SU-DHL-6 (cell line): ENCODE measurements around the gene FKBP1C.

Source experiments
- EZH2phosphoT487 ChIP-seq: fragments of 200-600 bp; sonication (generic), shearing (Covaris generic); conservative IDR thresholded peaks from 2 replicates; pipeline ENCODE4 v1.6.1; 2018; ENCODE audit warnings: mild to moderate bottlenecking, antibody characterized with exemption, low read length, moderate library complexity, mixed read lengths
- TF ChIP-seq, protein P1 (sequence below): fragments of 200-600 bp; sonication (generic); IDR thresholded peaks from one replicate; pipeline ENCODE4 v1.5.1; 2017; ENCODE audit warnings: antibody characterized with exemption, mild to moderate bottlenecking, low read length, moderate library complexity; ENCODE audit not compliant: insufficient read depth, poor library complexity, severe bottlenecking

DNA sequence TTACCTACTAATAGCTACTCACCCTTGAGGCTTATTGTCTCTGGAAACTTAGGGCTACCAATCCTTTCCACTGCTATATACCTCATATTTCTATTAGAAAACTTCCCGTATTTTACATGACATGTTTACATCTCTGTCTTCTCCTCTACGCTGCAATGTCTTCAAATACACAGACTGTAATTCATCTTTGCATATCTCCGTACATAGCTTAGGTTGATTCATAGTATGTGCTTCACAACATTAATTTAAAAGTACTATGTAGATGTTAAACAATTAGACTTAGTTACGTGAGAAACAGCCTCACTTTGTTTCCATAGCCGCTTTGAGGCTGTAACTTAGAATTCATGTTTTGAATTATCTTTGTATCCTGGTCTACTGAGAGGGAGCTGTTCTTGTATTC, 35.1 kb upstream of the FKBP1C start:
- TF ChIP-seq, protein P1, sequence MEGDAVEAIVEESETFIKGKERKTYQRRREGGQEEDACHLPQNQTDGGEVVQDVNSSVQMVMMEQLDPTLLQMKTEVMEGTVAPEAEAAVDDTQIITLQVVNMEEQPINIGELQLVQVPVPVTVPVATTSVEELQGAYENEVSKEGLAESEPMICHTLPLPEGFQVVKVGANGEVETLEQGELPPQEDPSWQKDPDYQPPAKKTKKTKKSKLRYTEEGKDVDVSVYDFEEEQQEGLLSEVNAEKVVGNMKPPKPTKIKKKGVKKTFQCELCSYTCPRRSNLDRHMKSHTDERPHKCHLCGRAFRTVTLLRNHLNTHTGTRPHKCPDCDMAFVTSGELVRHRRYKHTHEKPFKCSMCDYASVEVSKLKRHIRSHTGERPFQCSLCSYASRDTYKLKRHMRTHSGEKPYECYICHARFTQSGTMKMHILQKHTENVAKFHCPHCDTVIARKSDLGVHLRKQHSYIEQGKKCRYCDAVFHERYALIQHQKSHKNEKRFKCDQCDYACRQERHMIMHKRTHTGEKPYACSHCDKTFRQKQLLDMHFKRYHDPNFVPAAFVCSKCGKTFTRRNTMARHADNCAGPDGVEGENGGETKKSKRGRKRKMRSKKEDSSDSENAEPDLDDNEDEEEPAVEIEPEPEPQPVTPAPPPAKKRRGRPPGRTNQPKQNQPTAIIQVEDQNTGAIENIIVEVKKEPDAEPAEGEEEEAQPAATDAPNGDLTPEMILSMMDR, result no peak
- TF ChIP-seq EZH2phosphoT487, result no peak
